ENCODE measurements around the gene PDC.

PDC gene

DNA sequence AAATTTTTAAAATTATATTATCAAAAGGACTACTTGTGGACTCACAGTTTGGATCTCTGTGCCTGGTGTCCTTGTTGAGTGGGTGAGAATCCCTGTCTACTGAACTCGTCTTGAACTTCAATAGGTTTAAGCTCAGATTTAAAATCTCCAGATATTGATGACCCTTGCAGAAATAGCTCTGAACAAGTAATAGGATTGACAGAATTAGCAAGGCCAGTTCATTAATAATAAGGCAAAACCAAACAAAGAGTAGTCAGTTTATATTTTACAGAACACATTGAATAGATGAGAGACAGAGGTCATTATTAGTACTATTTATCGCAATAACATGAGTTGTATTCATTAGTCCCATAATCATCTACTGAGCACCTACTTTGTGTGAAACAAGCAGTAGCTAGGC is at the start of gene PDC:
PDC (minus strand) TSS at position 101 of the 400 bp plus-strand sequence. CDS start 11,655 bp downstream, outside the sequence.
- Histone ChIP-seq H3K4me3 (no peak within 1 kb of the TSS), H3K27ac (no peak within 1 kb of the TSS)

DNA sequence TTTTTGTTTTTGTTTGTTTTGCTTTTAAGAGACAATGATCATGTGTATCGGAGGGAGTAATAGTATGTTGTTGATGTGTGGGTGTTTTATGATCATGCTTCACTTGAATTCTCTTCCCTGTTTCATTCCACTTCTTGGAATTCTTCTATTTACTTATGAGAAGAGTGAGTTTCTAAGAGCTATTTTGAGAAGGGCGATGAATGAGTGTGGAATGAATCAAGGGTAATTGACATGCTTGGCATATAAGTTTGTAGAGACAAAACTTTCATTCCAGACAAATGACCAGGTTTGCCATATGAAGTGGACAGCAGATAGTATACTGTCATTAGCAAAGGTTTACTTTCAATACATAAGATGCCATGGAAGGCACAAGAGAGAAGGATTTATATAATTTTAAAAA is 42.3 kb upstream of the PDC start:
- Histone ChIP-seq H3K4me3 (no peak overlapping the region), H3K27ac (no peak overlapping the region)

DNA sequence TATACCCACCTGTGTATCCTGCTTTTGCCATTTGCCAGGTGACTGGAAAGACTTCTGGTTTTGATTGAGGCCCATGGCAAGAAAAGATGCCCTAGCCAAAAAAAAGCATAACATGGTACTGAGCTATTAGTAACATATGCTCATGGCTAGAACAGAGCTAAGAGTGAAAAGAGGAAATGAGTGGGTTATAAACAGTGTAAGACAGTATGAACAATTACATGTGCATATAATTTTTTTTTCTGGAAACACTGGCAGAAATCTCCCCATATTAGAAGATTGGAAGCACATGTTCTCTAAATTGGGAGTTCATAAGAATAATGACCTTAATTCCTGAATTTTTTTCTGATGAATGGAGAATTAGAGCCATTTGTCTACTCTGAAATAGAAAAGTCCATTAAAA is 41.2 kb upstream of the PDC start:
- Histone ChIP-seq H3K27ac (peak overlapping the region in 1 of 21 experiments; percentile 61), H3K4me3 (no peak overlapping the region)

DNA sequence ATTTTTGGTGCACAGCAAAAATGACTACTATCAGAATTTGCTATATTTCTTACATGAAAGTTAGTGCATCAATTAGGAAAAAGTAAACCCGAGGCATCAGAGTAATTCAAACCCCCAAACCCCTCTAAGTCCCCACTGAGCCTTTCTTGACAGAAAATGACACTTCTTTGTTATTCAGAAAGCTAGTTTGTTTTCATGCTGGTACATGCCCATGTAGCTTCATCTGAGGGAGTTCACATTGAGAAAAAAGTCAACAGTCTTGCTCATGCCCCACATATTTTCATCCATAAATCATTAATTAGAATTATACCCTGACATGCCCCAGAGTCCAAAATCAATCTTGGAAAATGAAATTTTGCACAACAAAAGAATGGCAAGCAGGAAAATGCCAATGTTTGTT is 39.9 kb upstream of the PDC start:
- Histone ChIP-seq H3K4me3 (no peak overlapping the region), H3K27ac (no peak overlapping the region)

DNA sequence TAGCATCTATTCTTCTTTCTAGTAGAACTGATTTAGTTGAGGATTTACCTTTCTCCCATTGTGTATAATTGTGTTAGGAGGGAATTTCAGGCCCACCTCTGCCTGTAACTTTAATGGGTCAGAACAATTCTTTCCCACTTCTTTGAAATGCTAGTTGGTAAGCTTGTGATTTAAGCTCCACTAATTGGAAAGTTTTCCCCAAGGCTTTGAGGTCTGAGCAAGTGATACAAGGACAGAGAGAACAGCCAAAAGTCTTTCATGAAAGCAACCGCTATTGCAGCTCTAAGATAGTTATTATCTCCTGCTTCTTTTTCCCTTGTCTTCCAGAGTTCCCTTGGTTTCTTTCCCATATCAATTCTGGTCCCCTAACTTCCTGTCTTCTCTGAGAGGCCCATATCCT is 38.7 kb upstream of the PDC start:
- H3K4me3 ChIP-seq, result no peak overlapping the region
- no peak overlapping the region for H3K27ac ChIP-seq

DNA sequence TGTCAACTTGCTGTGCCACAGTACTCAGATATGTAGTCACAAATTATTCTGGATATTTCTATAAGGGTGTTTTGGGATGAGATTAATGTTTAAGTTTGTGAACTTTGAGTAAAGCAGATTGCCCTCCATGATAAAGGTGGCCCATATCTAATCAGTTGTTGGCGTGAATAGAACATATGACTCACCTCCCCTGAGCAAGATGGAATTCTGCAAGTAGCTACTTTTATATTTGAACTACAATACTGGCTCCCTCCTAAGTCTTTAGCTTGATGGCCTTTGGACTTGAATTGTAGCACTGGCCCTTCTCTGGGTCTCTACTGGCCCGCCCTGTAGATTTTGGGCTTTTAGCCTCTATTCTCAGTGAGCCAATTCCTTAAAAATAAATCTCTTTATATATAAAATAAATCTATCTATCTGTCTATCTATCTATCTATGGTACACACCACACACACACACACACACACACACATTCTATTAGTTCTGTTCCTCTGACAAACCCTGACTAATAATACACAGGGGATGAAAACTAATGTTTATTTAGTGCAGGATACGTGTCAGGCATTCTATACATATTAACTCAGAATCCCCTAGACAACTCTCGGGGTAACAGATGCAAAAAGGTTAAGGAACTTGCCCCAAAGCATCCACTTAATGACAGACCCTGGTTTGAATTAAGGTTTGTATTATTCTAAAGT is 37.9 kb upstream of the PDC start:
- Histone ChIP-seq H3K27ac (no peak overlapping the region), H3K4me3 (no peak overlapping the region)

DNA sequence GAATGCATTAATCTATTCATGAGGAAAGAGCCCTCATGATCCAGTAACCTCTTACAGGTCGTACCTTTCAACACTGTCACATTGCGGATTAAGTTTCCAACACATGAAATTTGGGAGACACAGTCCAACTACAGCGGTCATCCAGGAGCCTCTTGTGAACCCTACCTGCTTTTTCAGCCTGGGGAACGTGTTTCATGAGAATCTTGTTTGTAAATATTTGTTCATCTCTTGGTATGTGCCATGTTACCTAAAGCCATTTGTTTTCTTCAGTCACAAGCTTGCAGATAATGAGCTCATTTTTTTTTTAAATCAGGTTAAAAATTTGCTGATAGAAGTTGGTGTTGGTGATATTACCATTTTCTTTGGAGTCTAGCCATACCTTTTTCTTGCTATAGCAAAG is 37.2 kb upstream of the PDC start:
- no peak overlapping the region for H3K27ac ChIP-seq
- H3K4me3 ChIP-seq, result no peak overlapping the region

GRCh38 chr1:186497651-186498050 is 36.7 kb upstream of the PDC start:
- no peak overlapping the region for H3K27ac ChIP-seq

GRCh38 chr1:186496171-186496851 is 35.4 kb upstream of the PDC start:
- Histone ChIP-seq H3K27ac (no peak overlapping the region), H3K4me3 (no peak overlapping the region)

More at GRCh38 chr1:186497651-186498050, 36.7 kb upstream of the PDC start:
- H3K4me3 ChIP-seq, result no peak overlapping the region

DNA sequence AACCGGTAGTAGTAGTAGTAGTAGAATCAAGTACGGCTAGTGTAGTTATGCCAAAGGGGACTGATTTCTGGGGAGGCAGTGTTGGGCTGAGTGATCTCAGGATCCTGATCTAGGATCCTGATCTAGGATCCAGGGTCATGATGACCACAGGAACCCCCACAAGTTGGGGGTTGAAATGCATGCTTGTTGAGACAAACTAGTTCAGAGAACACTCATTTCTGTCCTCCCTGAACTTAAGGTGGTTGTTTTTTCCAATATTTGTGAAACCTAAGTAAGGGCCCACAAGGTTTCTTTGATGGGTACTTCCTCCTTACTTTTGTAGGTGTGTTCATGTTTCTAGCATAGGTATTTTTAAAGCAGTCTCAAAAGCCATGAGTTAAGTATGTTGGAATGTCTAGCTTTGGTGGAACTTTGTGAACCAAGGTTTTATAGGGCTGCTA is 33.9 kb upstream of the PDC start:
- Histone ChIP-seq H3K27ac (no peak overlapping the region), H3K4me3 (no peak overlapping the region)

DNA sequence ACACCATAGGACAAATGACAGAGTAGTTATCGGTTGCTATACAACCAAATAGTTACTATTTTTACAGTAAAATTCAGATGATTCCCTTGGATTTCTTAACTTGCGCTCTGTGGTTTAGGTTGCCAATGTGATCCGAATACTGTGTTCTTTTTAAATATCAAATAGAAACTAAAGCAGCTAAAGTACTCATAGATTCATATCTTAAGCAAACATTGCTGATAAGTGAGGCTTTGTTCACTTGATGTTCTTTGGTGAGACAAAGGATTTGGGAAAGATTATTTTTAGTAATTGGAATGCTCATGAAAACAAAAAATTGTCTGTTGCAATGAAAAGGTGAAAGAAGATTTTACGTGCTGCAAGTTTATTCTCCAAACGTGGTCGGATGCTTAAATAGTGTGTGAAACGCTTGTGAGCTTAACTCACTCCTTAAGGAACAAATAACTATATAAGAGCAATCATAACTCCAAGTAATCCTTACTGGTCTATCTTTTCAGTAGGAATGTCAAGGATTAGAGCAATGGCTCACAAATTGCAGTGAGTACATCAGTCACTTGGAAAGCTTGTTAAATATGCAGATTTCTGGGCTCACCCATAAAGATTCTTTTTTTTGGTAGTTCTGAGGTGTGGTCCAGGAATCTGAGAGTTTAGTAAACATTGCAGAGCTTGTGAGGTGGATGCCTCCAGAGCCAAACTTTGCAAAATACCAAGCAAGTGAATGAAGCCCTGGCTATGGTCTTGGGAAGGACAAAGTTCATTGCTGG is 31.8 kb upstream of the PDC start:
- H3K27ac ChIP-seq, result no peak overlapping the region
- no peak overlapping the region for H3K4me3 ChIP-seq

GRCh38 chr1:186491336-186491735 is 30.4 kb upstream of the PDC start:
- H3K27ac ChIP-seq, result no peak overlapping the region
- no peak overlapping the region for H3K4me3 ChIP-seq

DNA sequence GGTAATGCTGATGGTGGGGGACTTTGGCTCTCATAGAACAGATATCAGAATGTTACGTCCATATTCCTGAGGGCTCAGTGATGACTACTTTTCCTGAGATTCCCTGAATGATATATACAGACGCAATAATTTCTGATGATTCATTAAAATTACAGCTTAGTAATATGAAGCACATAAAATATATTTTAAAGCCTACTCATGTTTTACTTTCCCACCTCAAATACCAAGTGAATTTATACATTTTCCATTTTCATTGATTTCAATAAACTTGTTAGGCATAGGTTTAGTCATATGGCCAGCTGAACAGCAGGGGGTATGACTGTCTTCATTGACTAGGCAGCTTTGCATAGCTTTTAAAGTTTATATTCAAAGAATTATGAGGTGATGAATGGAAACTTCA is 26.2 kb upstream of the PDC start:
- Histone ChIP-seq H3K27ac (no peak overlapping the region), H3K4me3 (no peak overlapping the region)

DNA sequence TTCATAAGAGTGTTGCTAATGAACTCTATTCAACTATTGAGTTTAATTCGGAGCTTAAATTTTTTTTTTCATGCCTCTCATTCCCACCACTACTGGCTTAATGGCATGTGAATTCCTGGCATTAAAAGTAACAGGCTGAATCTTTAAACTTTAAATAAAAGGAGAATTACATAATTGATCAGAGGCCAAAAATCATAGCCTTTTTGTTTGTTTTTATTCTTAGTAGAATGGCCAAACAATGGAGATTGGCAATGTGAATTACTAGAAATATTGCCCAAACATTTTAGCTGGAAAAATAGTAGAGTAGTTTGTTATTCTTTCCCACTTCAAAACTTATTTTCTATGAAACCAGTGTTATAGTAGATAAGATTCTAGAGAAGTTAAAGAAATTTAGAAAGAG is 25.1 kb upstream of the PDC start:
- no peak overlapping the region for H3K4me3 ChIP-seq
- no peak overlapping the region for H3K27ac ChIP-seq

- H3K4me3 ChIP-seq, result no peak overlapping the region
- H3K27ac ChIP-seq, result no peak overlapping the region
Observed at GRCh38 chr1:186483561-186483960, 22.6 kb upstream of the PDC start.

DNA sequence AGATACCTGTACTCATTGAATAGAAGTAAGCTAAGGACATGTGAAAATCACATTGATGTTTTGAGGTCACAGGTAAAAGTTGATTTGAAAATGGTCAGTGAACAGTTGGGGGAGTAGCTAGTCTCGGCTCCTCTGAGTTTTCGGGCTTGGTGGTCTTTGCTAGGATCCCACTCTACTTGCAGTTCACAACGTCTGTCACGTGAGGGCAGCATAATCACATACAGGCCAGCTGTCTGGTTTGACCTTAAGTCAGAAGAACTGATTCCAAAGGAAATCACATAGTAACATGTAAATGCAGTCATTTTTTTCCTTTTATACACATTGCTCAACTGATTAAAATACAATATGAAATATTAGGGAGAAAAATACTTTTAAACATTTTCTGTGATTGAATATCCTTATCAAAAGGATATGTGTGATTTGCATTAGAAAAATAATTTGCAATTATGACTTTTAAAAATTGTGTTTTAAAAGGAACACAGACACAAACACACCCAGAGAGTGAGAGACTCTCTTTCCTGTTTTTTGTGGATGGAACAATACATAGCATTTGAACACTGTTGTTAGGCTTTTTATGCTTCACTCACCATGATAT is 21.8 kb upstream of the PDC start:
- H3K4me3 ChIP-seq, result no peak overlapping the region
- no peak overlapping the region for H3K27ac ChIP-seq

DNA sequence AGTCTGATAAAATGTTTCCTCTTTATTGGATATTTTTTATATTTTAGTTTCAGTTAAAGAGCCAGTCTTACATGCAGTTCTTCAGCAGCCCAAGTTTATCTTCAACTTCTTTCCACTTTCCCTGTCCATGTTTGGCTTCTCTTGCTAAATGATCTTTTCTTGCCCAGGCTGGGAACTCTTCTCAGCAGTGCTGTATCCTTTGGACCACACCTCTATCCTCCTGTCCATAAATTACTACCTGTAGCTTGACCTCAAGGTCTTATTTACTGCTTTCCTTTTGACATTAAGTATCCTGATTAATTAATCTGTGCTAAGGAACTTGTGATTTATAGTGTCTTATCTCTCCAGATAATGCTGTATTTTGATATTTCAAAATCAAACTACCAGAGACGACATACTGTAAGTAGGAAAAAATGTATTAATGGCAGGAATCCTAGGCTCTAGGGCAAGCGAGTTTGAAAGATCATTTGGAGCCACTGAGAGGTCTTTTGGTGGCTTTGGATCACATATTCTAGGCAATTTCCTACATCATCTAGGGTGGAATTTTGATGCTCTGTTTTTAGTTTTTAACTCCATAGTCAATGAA is 20.5 kb upstream of the PDC start:
- H3K4me3 ChIP-seq, result no peak overlapping the region

GRCh38 chr1:186479162-186479561 is 18.2 kb upstream of the PDC start:
- H3K4me3 ChIP-seq, result no peak overlapping the region
- H3K27ac ChIP-seq, result no peak overlapping the region

More for the DNA sequence above, 20.5 kb upstream of the PDC start:
- no peak overlapping the region for H3K27ac ChIP-seq

DNA sequence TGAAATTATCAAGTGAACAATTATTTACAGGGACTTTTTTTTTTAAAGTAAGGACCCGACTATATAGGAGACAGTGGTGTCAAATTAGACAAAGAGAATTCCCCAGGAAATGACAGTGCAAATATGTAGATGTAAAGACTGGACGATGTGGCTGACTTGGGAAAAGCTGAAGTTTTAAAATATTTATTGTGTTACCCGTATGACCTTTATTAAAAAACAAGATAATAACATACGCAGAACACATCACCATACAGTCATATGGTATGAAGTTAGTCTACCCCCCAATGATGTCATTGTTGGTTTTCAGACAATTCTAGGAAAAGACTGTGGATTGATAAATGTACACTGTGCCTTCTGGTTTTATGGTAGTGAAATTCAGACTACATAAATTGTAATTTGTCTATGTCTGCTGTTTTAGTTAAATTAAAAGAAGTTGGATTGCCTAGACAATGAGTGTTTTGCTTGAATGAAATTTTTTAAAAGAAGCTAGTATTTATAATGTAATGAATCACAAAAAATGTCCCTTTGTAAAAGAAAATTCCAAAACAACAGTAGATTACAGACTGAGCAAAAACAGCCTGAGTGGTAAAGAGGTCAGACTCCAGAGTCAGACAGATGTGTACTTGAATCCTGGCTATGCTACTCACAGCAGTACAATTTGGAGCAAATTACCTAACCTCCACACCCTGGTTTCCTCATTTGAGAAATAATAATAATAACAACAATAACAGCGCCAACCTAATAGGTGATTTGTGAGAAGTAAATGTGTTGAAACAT is 15.5 kb upstream of the PDC start:
- Histone ChIP-seq H3K4me3 (no peak overlapping the region), H3K27ac (no peak overlapping the region)
